GM18868 (cell line): ENCODE measurements around the gene SSBP3.

Experiments
- ATAC-seq: cut with Tn5 transposase; IDR thresholded peaks from one replicate; pipeline ENCODE4 v1.9.1; 2021; ENCODE audit warnings: mild to moderate bottlenecking, moderate library complexity; ENCODE audit not compliant: unreplicated experiment

SSBP3 gene

DNA sequence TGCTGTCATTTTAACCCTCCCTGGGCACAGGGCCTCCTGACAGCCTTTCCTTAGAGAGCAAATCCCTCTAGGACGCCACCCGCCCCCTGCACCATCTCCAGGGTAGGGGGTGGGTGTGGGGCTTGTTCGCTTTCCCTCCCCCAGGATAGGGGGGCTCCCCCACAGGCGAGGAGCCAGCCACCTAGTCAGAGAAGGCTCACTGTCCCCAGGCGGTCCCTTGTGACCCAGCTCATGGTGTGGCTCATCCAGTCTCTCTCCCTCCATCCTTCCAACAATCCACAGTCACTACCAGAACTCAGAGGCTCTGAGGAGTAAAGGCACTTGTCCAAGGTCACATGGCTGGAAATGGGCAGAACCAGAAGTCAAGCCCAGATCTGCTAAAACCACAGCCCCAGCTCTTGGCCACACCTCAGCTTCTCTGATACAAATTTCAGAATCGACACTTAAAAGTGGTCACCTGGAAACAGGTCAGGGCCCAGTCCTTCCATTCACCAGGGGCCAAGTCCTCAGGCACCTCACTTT lies 116.4 kb downstream of the SSBP3 start:
- no peak for ATAC-seq

DNA sequence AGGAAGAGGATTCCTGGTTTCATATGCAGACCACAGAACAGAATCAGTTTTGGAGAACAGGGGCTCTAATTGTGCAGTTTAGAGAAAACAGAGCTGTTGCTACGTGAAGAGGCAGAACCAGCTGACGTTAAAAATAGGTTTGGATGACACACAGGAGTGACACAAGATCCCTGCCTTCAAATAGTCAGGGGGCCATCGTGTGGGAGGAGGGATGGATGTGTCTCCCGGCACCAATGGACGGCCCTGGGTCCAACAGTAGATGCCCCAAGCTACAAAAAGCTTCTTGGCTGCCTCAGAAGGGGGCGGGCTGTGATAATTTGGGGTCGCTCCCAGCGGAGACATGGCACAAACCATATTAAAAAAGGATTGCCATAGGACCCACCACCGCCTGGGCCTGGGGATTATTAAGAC lies 118.4 kb downstream of the SSBP3 start:
- ATAC-seq: no peak

DNA sequence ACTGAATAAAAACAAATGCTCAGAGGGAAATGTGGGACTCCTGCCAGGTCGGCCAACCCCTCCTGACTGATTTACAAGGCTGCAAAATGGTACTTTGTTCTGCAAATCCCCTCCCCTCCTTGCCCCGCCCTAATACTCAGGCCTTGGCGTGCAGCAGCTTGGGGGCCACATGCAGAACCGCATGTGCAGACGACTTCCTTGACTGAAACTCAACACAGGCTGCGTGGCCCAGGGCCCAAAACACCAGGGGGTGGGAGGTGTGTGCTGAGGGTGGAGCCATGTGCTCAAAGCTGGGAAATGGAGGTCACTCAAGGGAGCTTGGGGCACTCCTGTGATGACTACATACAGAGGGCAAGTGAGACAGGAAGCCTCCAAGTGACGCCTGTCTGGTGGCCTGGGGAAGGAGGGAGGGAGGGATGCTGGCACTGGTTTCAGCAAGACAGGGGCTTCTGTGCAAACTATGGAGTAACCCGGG lies 119.0 kb downstream of the SSBP3 start:
- peak; percentile 85 for ATAC-seq

DNA sequence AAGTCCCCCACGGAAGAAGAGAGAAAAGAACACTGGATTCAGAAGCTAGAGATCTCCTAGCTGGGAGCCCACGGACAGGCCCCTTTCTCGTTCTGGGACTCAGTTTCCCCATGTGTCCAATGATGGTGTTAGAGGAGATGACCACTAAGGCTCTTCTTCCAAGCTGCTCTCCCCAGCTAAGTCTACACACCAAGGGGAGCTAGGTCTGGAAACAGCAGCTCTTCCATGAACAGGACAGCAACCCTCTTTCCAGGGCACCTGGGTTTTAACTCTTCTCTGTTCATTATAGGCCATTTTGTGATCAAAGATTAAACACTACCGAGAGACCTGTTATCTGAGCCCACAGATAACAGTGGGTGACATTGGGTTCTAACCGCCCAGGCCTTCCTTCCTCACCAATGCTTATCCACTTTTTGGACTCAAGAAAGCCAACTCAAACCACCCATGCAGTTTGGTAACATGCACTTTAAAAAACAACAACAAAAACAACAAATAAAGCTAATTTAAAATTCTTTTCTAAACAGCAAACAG lies 120.3 kb downstream of the SSBP3 start:
- ATAC-seq: no peak

DNA sequence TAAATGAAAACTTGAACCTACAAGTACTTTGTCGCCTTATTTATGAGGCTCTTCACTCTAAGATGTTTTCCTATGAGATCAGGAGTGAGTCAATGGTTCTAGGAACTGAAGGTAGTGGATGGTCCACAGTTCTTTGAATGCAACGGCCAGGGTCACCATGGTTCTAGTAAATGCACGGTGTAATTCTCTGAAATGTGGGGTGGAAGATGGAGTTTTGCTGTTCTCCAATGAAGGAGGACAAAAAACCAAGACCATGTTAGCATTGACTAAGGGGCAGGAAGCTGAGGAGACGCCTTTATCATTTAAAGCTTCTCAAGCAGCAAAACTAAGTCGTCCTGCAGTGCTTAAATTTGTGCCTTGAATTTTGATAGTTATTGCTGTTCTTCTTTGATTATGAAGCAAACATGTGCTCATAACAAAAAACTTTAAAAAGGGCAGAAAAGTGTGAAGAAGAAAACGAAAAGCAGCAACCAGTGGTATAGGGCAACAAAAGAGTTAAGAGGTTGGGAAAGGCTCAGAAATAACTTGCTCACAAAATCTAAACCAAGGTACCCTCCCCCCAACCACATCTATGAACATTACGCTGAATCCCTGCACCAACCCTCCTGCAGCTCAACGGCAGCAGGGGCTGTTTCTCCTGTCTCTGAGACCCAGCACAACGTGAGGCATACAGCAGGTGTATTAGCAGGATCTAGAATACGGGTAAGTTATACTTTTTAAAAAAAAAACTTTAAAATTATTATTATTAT lies 121.2 kb downstream of the SSBP3 start:
- ATAC-seq: no peak

DNA sequence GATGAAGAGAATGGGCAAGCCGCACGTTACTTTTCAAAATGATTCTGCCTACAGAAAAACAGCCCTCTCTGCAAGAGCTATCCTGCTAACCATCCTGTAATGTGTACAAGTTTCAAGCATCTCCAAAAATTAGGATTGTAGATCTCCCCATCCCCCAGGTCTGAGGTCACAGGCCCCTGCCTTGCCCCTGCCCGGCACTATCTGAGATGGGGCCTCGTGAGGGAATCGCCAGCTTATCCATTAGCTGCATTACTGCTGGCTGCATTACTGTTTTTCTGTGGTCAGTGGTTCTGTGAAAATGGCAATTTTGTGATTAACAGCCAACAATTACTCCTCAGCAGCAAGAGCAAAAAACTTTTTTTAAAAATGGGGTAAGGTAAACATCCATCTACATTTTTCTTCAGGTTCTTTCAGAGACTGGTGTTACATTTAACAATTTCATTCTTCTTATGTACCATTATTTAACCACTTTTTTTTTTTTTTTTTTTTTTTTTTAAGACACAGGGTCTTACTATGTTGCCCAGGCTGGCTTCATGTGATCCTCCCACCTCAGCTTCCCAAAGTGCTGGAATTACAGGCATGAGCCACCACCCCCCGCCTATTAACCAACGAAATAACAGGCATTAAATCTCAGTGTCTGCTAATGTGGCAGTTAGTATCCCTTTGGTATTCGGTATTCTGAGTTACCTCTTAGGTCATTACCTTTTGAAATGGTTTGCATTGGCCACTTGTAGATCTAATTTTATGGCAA lies 122.4 kb downstream of the SSBP3 start:
- no peak for ATAC-seq

DNA sequence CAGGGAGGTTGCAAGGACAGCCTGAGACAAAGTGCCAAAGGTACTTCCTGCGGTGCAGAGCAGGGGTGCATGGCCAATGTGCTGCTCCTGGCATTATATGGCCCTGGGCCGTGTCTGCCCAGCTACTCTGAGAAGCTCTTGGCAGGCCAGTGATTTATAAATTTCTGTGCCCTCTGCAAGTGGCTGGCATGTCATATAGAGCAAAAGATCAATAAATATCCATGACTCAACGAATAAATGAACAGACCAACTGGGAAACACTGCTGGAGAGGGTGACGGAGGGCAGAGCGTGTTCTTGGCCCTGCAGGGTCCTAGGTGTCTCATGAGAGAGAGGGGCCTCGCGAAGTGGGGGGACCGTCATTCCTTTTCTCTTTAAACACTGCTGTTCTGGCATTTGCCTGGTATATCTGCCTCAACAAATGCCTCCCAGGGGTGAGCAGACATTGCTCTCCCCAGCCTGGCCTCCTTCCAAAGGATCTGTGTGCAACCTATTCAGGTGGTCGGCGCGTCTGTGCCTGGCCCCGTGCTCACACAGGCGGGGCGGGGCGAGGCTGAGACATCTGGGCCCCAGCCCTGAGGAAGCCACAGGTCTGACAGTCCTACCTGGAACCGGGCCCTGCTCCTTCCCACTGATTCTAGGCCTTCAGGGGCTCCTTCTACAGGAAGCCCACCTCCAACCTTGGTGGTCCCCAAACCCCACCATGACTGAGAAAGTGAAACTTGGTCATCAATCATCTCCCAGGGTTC lies 123.9 kb downstream of the SSBP3 start:
- ATAC-seq: no peak

DNA sequence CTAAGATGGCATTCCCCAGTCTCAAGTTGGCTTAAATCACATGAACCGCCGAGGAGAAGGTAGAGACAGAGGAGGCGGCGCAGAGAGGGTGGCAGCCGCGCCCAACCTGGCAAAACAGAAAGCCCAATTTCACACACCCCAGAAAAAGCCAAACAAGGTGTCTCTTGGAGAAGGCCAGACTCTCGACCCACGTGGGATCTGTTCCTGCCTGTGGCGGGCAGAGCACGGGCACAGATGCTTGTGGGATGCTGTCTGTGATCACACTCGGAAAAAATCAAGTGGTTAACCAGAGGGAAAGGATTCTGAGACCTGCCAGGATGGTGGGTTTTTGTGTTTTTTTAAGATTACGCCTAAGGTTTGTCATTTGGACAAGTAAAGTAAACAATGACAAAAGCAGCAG lies 125.5 kb downstream of the SSBP3 start:
- no peak for ATAC-seq

DNA sequence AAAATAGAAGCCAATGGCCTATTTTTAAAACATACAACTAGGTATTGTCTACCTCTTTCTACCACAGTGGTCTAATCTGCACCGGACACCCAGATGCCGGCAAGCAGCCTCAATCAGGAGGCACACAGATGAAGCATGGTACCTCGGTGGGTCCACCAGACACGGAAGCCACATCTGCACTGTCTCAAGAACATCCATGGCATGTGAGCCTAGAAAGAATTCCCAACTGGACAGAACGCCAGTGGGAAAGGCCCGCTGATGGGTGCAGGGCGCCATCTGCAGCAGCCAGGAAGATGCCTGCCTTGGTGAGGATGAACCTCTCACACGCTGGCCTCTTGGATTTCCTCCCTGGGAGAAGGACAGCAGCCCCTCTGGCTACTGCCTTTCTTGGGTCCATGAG lies 126.7 kb downstream of the SSBP3 start:
- ATAC-seq: no peak

DNA sequence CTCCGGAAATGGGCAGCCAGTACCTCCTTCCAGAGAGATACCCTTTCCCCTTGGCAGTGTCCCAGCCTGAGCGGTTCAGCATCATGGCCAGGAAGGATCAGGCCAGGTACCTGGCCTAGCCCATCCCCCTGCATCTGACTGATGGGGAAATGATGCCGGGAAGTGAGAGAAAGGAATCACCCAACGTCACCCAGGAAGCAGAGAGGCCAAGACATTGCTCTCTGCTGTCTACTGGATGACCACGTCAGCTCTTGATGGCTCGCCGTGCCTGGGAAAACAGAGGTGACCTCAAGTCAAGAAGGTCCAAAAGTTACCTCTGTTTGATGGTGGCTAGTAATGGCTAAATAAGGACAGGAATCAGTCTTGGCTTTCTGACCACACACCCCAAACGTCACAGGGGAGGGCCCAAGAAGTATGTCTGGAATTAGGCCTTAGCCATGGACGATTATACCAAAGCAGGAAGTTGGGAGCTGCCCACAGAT lies 127.2 kb downstream of the SSBP3 start:
- ATAC-seq: no peak

DNA sequence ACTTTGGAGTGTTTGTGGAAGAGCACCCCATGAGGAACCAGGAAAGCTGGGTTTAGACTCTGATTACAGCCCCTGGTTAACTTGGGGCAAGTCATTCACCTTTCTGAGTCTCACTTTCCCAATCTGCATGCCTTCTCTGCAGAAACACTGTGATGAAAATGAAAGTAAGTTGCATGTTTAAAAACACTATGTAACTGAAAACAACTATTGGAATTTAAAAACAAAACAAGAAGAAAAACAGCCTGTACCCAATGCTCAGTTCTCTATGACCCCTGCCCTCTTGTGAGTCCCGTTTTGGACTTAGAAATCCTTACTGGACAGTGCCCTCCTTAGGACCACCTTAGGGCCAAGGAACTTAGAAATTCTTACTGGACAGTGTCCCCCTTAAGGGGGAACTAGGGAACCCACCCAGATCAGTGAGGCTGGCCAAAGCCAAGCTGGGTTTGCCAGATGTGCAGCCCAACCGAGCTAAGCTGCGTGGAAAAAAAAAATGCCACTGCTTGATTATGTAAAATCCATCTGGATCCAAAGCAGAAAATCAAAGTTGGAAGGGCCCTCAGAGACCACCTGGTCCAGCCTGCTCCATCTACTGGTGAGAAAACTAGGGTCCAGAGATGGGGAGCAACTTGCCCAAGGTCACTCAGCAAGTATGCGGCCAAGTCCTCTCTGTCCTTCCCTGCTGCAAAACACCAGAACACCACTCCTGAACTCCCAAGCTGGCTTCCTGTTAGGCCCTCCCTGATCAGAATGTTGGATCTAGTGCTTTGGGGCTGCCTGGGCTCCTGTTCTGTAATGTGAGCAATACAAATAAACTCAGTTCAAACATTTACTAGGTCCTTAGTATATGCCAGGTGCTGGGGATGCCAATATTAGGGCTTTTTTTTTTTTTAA lies 128.5 kb downstream of the SSBP3 start:
- no peak for ATAC-seq

DNA sequence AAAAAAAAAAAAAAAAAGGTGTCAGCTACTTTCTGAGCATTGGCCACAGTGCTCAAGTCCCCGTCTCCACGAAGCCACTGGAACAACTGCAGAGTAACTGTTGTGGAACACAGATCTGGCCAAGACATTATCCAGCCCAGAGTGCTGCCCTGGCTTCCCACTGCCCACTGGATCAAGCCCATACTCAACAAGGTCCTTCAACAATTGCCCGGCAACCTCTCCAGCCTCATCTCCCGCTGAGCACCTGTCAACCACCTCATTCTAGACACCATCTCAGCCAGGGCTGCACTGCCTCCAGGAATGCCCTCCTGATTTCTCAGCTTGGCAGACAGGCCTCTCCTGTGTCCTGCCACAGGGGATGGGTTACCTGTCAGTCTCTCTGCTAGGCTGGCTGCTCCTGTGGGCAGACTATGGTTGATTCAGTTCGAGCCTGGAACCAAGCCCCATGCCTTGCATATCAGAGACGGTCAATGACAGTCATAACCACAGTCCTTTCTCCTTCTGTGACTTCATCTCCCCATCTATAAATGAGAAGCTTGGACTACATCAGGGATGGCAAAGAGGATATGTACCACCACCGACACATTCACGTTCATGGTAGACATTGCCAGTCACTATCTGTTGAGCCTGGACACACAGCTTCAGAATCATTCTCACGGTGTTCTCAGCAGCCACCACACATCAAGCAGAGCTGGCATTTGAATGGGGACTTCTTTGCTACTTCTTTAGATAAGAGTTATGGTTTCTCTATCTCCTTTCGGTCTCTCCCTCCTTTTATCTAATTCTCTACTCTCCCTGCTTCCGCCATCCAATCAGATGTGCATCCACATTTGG lies 129.4 kb downstream of the SSBP3 start:
- ATAC-seq: no peak

DNA sequence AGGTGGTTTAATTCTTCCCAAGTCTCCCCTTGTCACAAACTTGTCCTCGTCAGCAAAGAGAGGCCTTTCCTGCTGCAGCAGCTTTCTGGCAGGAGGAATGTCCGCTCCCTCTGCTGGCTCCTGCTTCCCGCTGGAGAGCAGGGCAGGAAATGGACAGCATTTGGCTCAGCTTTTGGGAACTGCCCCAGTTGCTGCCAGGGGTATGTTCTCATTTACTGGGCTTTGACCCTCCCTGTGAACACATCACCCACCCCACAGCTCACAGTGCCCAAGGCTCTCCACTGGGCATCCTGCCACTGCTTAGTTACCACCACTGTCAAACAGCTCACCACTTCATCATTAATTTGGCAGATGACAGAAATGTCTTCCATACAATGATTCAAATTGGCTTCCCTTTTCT lies 130.8 kb downstream of the SSBP3 start:
- no peak for ATAC-seq

DNA sequence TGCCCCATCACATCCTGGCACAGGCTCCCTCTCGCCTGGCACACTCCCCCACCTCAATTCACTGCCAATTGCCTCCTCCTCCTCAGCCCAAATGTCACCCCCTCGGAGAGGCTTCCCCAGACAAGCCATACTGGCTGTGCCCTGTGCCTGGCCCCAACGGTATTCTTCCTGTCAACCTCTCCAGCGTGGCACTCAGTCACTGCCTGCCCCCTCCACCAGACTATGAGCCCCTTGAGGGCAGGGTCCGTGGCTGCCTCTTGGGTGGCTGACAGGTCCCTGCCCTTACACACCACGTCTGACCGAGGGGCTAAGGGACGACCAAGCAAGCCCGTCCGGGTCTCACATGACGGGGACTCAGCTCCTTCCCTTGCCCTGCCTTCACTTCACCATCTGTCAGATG lies 131.3 kb downstream of the SSBP3 start:
- ATAC-seq: no peak

DNA sequence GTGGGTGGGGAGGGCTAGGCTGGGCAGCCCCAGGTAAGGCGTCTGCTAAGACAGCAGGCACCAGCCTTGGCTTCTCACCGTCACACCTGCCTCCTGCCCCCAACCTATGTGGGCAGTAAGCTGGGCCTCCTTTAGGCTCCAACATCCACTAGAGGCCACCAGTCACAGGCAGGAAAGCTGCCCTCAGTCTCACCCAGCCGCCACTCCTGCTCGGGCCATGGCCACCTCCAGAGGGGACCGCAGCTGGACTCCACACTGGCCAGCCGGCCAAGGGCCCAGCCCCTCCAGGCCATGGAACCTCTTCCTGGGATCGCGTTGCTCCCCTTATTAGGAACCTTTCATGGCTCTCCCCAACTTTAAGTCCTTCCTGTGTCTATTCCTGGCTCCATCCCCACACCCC lies 131.7 kb downstream of the SSBP3 start:
- ATAC-seq: no peak

DNA sequence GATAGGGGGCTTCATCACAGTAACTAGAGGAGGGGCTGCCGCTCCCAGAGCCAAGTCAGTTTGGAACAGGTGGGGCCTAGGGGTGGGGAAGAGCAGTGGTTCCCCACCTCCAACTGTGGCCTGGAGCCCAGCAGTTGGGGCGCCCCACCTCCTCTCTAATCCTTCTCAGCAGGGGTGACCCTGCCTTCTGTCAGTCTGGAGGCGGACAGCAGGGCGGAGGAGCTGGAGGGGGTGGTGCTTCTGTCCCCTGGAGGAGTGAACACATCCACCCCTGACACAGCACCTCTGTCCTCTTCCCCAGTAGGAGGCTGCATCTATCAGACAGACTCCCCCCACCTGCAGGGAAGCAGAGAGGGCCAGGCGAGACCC lies 132.4 kb downstream of the SSBP3 start:
- ATAC-seq: no peak

DNA sequence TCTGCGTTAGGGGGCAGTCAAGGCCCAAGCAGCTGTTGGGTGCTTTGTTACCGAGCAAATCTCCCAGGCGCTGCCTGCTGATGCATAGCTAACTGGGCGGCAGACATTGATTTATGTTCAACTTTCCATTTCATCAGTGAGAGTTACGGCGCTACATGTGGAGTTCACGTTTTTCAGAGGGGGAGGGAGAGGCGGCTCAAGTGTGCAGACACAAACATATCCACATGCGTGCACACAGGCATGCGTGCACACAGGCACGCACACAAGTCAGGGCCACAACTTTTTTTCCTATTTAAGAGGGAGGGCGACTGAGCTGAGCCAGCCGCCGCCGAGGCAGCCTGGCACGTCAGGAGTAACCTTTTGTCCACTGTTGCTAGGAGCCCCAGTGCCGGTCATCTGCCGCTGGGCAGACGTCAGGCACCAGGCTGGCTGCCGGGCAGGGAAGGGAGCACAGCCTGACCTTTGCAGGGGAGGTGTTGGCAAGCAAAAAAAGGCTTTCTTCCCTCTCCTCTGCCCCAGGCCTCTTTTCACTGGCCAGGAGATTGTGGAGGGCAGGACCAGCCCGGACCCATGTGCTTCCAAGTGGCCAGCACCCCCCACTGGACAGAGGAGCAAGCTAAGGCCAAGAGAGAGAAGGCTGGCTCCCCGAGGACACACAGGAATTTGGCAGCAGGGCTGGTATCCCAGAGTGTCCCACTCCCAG lies 133.0 kb downstream of the SSBP3 start:
- no peak for ATAC-seq

DNA sequence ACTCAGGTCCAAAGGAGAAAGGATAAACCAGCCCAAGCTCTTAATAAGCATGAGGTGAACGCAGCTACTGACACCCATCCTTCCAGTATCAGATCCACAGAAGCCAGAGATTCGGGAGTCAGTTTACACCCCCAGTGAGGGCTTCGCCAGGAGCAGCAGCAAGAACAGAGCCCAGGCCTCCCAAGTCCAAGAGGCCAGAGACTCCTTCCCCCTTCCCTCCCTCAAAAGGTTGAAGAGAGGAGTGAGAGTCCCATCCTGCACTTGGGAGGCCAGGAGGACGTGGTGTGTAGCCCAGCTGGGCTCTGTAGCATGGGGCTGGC lies 133.5 kb downstream of the SSBP3 start:
- ATAC-seq: no peak

DNA sequence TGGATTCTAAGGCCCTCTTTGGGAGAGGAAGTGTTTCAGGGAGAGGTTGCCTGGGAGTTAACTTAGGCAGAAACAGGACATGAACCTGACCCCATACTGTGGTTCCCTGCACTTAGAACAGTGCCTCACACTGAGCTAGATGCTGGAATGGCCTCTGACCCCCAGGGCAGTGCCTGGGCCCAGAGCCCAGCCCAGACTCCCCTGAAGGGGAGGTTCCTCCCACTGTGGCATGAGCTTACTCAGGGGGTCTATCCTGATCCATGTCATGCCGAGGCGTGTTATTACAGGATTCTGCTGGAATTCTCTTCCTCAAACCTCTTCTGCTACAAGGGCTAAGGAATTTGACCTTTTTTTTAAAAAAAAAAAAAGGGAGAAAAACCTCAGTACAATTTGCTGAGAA lies 134.1 kb downstream of the SSBP3 start:
- no peak for ATAC-seq
